ENCODE measurements around the gene GEMIN5. TPM values are rescaled to one million over a fixed set of nuclear protein-coding genes. Genes with fewer than 3 reads are reported as not detected.
"Not testable (repeated sequence)": the region's sequence is repeated elsewhere in the genome, so short reads cannot be mapped to it uniquely, and the experiment has no call there.

Gene GEMIN5
- polyA plus RNA-seq, 1 of the 3 experiments (the other 2 are of a cell fraction), result 6.6 TPM

DNA sequence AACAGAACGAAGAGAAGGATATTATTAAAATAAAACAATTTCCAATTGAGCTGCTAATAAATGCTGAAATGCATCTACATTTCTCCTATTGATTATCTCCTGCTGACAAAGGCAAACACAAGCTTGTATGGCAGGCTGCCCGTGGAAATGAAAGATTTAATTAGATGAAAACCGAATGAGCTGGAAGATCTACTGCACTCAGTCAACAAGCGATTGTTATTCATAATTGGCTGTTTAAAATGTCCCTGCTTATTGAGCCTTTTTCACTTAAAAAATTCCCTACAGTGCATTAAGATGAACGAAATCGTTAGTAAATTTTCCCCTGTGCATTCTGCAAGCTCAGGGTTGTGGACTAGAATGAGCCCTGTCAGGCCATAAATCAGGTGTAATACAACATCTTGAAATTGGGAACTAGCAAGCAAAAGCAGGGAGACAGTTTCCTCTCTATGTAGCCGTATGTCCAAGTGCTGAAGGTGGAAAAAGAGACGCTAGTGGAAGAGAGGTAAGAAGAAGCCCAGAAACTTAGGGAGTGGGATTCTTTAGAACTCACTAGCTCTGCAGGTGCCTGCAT lies 47.0 kb upstream of the GEMIN5 start:
- Histone ChIP-seq H3K9me3 (no peaks in the 10 kb centered on the region), H4K20me1 (ENCODE audit: insufficient read depth) (no peaks in the 10 kb centered on the region), H3K79me2 (ENCODE audit: insufficient read depth) (no peaks in the 10 kb centered on the region), H2AFZ (ENCODE audit: low read depth) (no peak overlapping the region), H3K9ac (no peak overlapping the region), H3K4me3 (ENCODE audit: low read depth in 2 of 2, low read length in 1 of 2) (no peak overlapping the region), H3K4me1 (ENCODE audit: control insufficient read depth in 1 of 2, insufficient read depth in 2 of 2, low read depth in 1 of 2, low read length in 1 of 2) (no peaks in the 10 kb centered on the region; a peak in 1 of 4 replicates), H3K27ac (ENCODE audit: low read depth in 2 of 2, low read length in 1 of 2) (no peak overlapping the region), H3K4me2 (no peak overlapping the region), H3K27me3 (ENCODE audit: insufficient read depth) (no peaks in the 10 kb centered on the region), H3K9me2 (no peaks in the 10 kb centered on the region), H3F3A (replicated peaks; ENCODE audit: insufficient read depth) (no peaks in the 10 kb centered on the region), H3K36me3 (replicated peaks in 1 of 2; ENCODE audit: control insufficient read depth in 1 of 2, insufficient read depth in 2 of 2, low read length in 1 of 2) (no peaks in the 10 kb centered on the region)
- POLR2A ChIA-PET, result no interaction called here
- 28% methylated on average over 8 of the region's 8 CpGs for WGBS (ENCODE audit: low lambda C conversion rate)
- TF ChIP-seq CHD2 (IDR thresholded peaks at IDR 0.05; ENCODE audit: low read length, partially characterized antibody) (no peak), FOXM1 (IDR thresholded peaks at IDR 0.05; ENCODE audit: low read depth) (no peak), POLR2AphosphoS5 (IDR thresholded peaks at IDR 0.05; ENCODE audit: low read depth, low read length) (no peak), ZBTB33 (IDR thresholded peaks at IDR 0.05; ENCODE audit: borderline replicate concordance, low read depth) (no peak), EP300 (IDR thresholded peaks at IDR 0.05; ENCODE audit: borderline replicate concordance in 1 of 2, low read depth in 1 of 2, low read length in 1 of 2) (no peak), MEF2A (IDR thresholded peaks at IDR 0.05; ENCODE audit: borderline replicate concordance, low read depth) (no peak), RXRA (IDR thresholded peaks at IDR 0.05; ENCODE audit: borderline replicate concordance, low read depth) (no peak), IRF3 (IDR thresholded peaks at IDR 0.05; ENCODE audit: low read depth, low read length) (no peak), TCF12 (IDR thresholded peaks at IDR 0.05) (no peak), SMC3 (IDR thresholded peaks at IDR 0.05; ENCODE audit: low read depth, low read length) (no peak), FOSL2 (IDR thresholded peaks at IDR 0.05; ENCODE audit: borderline replicate concordance, low read depth) (no peak), USF2 (IDR thresholded peaks at IDR 0.05; ENCODE audit: borderline replicate concordance, low read depth, low read length) (no peak), GABPA (IDR thresholded peaks at IDR 0.05; ENCODE audit: low read depth) (no peak), FOXJ3 (CRISPR knock-in tag; IDR thresholded peaks at IDR 0.05) (no peak), NRF1 (IDR thresholded peaks at IDR 0.05; ENCODE audit: low read depth, low read length) (no peak), EZH2phosphoT487 (IDR thresholded peaks at IDR 0.05; ENCODE audit: borderline replicate concordance, low read depth) (no peak), SIN3A (IDR thresholded peaks at IDR 0.05; ENCODE audit: borderline replicate concordance, low read depth, low read length) (no peak)
- TF ChIP-seq, protein P1, sequence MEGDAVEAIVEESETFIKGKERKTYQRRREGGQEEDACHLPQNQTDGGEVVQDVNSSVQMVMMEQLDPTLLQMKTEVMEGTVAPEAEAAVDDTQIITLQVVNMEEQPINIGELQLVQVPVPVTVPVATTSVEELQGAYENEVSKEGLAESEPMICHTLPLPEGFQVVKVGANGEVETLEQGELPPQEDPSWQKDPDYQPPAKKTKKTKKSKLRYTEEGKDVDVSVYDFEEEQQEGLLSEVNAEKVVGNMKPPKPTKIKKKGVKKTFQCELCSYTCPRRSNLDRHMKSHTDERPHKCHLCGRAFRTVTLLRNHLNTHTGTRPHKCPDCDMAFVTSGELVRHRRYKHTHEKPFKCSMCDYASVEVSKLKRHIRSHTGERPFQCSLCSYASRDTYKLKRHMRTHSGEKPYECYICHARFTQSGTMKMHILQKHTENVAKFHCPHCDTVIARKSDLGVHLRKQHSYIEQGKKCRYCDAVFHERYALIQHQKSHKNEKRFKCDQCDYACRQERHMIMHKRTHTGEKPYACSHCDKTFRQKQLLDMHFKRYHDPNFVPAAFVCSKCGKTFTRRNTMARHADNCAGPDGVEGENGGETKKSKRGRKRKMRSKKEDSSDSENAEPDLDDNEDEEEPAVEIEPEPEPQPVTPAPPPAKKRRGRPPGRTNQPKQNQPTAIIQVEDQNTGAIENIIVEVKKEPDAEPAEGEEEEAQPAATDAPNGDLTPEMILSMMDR (IDR thresholded peaks at IDR 0.05), result no peak
- CTCF ChIA-PET, result interaction anchor here (0.8 to 2.4 kb wide), 5 partner anchors 11 to 335 kb away, joined by 3 to 21 read pairs (median 5); no protein-coding TSS in a partner anchor
- DNase-seq, result no peak

DNA sequence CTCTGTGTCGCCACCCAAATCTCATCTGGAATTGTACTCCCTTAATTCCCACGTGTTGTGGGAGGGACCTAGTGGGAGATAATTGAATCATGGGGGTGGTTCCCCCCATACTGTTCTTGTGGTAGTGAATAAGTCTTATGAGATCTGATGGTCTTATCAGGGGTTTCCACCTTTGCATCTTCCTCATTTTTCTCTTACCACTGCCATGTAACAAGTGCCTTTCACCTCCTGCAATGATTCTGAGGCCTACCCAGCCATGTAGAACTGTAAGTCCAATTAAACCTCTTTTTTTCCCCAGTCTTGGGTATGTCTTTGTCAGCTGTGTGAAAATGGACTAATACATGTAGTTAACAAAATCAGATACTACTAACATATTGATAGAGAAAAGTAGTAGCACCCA lies 40.3 kb upstream of the GEMIN5 start:
- POLR2A ChIA-PET; H3K9me2 ChIP-seq; H3F3A ChIP-seq (replicated peaks; ENCODE audit: insufficient read depth); H4K20me1 ChIP-seq (ENCODE audit: insufficient read depth); H2AFZ ChIP-seq (ENCODE audit: low read depth); H3K9me3 ChIP-seq; H3K4me1 ChIP-seq (ENCODE audit: control insufficient read depth in 1 of 2, insufficient read depth in 2 of 2, low read depth in 1 of 2, low read length in 1 of 2); H3K9ac ChIP-seq; DNase-seq; H3K4me2 ChIP-seq; H3K4me3 ChIP-seq (ENCODE audit: low read depth in 2 of 2, low read length in 1 of 2); H3K27ac ChIP-seq (ENCODE audit: low read depth in 2 of 2, low read length in 1 of 2); H3K36me3 ChIP-seq (replicated peaks in 1 of 2; ENCODE audit: control insufficient read depth in 1 of 2, insufficient read depth in 2 of 2, low read length in 1 of 2); H3K79me2 ChIP-seq (ENCODE audit: insufficient read depth); H3K27me3 ChIP-seq (ENCODE audit: insufficient read depth): not testable (repeated sequence)
- WGBS (ENCODE audit: low lambda C conversion rate), result 62% methylated on average over 2 of the region's 2 CpGs
- CTCF ChIA-PET, result interaction anchor here (0.7 kb wide), 1 partner anchor 170 kb away, joined by 3 read pairs; no protein-coding TSS in a partner anchor
